HCEC 1CT (cell line): Measurements from ENCODE around the gene SPIN1.

Experiments
- DNase-seq: peaks from one replicate; pipeline ENCODE4 v3.0.0-alpha.2; 2017

The SPIN1 gene

DNA sequence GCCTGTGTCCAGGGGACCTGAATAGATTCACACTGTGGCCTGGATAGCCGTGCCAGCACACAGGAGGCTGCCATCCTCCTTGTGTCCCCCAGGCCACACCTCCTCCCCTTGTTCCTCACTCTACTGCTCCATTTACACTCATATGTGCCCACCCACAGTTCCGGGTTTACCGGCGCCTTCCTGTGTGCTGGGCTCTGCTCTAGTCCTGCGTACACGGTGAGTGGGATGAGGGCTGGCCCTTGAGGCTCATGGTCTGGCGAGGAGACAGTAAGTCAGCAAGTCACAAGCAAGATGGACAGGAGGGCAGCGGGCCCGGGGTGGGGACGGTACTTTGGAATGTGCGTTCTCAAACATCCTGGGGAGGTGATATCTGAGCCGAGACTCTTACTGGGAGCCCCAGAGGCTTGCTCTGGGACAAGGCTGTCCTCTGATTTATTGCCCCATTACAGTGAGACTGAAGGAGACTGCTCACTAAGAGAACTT lies 114.3 kb downstream of the SPIN1 start:
- DNase-seq = no peak

- DNase-seq = no peak
Measured at GRCh38 chr9:88503081-88503844, 115.0 kb downstream of the SPIN1 start.

GRCh38 chr9:88503845-88504764 lies 115.9 kb downstream of the SPIN1 start:
- no peak for DNase-seq

GRCh38 chr9:88508326-88508725 lies 120.1 kb downstream of the SPIN1 start:
- DNase-seq = no peak

DNA sequence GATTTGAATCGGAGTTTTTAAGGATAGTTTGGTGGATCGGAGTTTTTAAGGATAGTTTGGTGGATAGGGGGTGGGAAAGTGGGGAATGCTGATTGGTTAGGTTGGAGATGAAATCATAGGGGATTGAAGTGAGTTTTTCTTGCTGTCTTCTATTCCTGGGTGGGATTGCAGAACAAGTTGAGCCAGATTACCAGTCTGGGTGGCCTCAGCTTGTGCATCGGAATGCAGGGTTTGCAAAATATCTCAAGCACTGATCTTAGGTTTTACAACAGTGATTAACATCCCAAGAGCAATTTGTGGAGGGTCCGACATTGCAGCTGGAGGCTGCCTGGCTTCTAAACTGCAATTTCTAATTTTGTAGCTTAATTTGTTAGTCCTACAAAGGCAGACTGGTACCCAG lies 123.7 kb downstream of the SPIN1 start:
- DNase-seq = no peak

GRCh38 chr9:88514247-88514646 lies 126.0 kb downstream of the SPIN1 start:
- DNase-seq = no peak

GRCh38 chr9:88521308-88521707 lies 133.1 kb downstream of the SPIN1 start:
- DNase-seq = no peak

DNA sequence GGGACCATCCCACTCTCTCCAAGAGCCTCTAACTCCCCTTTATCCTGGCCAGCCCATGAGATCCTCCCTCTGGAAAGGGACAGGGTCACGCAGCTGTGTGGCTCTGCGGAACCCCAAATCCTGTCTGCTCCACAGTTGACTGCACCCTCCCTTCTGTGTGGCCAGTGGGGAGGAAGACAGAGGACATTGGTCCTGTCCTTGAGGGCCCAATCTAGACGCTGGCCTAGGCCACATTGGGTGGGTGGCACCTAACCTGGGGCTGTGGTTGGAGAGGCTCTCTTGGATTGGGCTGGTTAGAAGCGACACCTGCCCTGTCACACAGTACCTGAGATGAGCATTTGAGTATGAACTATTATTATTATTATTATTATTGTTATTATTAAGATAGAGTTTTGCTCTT lies 134.1 kb downstream of the SPIN1 start:
- DNase-seq = no peak

DNA sequence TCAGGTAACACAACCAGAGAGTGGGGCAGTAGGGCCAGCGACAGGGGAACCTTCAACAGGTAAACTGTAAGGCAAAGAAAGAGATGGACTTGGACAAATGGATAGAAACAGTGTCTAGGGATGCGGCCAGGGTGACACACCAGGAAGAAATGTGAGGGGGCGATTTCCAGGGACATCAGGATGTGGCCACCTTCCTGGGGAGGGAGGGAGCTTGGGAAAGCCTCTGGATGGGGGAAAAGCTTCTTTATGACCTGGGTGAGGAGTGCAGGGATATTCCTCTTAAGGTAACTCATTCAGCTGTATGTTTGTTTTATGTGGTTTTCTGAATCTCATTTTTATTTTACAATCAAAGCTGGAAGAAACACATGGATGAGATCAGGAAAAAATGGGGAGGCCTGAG lies 134.8 kb downstream of the SPIN1 start:
- DNase-seq = peak; percentile 43

GRCh38 chr9:88524911-88525310 lies 136.7 kb downstream of the SPIN1 start:
- DNase-seq = no peak

- no peak for DNase-seq
Measured at GRCh38 chr9:88527618-88528017, 139.4 kb downstream of the SPIN1 start.
